GM18502 (cell line): ENCODE results near the gene GAS7.

Experiments used
- ATAC-seq: cut with Tn5 transposase; IDR thresholded peaks from one replicate; pipeline ENCODE4 v1.9.1; 2021; ENCODE audit warnings: mild to moderate bottlenecking; ENCODE audit not compliant: unreplicated experiment, poor library complexity

GAS7 gene

GRCh38 chr17:9994761-9995160 is 203.6 kb downstream of the GAS7 start:
- ATAC-seq, result no peak

GRCh38 chr17:9991796-9992195 is 206.6 kb downstream of the GAS7 start:
- ATAC-seq, result no peak

GRCh38 chr17:9991351-9991750 is 207.1 kb downstream of the GAS7 start:
- ATAC-seq, result no peak

GRCh38 chr17:9987779-9988585 is 210.4 kb downstream of the GAS7 start:
- no peak for ATAC-seq

- no peak for ATAC-seq
These were observed 211.5 kb downstream of the GAS7 start for GRCh38 chr17:9986754-9987382.

- ATAC-seq, result no peak
These were observed 212.8 kb downstream of the GAS7 start for GRCh38 chr17:9985646-9986045.

GRCh38 chr17:9984768-9985167 is 213.6 kb downstream of the GAS7 start:
- ATAC-seq, result no peak

GRCh38 chr17:9982159-9982558 is 216.2 kb downstream of the GAS7 start:
- no peak for ATAC-seq

GRCh38 chr17:9981344-9981915 is 217.0 kb downstream of the GAS7 start:
- ATAC-seq, result no peak

GRCh38 chr17:9979463-9979995 is 218.9 kb downstream of the GAS7 start:
- ATAC-seq, result no peak

GRCh38 chr17:9977180-9977575 is 221.2 kb downstream of the GAS7 start:
- no peak for ATAC-seq

- no peak for ATAC-seq
These were observed 221.9 kb downstream of the GAS7 start for GRCh38 chr17:9976283-9977179.

- ATAC-seq, result no peak
These were observed 223.7 kb downstream of the GAS7 start for GRCh38 chr17:9974448-9975381.

- no peak for ATAC-seq
These were observed 224.5 kb downstream of the GAS7 start for GRCh38 chr17:9973669-9974447.

- ATAC-seq, result no peak
These were observed 226.4 kb downstream of the GAS7 start for GRCh38 chr17:9971991-9972390.

GRCh38 chr17:9969301-9969935 is 229.0 kb downstream of the GAS7 start:
- no peak for ATAC-seq

GRCh38 chr17:9968881-9969280 is 229.5 kb downstream of the GAS7 start:
- ATAC-seq, result no peak

GRCh38 chr17:9968008-9968407 is 230.4 kb downstream of the GAS7 start:
- no peak for ATAC-seq
